Neural cell (in vitro differentiated cells): Measurements from ENCODE around the gene HYCC1. TPM values are rescaled to one million over a fixed set of nuclear protein-coding genes. Genes with fewer than 3 reads are reported as not detected.

Source experiments
- H2AFZ ChIP-seq: fragments of 200-600, 300-800 bp; sonication (generic), shearing (Covaris generic); 2 replicates; pipeline ENCODE4 v1.6.0; 2014; ENCODE audit warnings: low read depth, mild to moderate bottlenecking, antibody characterized with exemption, low read length, moderate library complexity
- H3F3A ChIP-seq: fragments of 200-600 bp; shearing (Covaris generic); 2 replicates; pipeline ENCODE4 v1.6.1; 2016; ENCODE audit warnings: mild to moderate bottlenecking, moderate library complexity, mixed read lengths, antibody characterized with exemption, low read length; ENCODE audit not compliant: insufficient read depth, poor library complexity, severe bottlenecking
- H3K27ac ChIP-seq: fragments of 200-600, 300-800 bp; sonication (generic), shearing (Covaris generic); 2 replicates; pipeline ENCODE4 v1.5.1; 2014; ENCODE audit warnings: mild to moderate bottlenecking, low read length, moderate library complexity
- H3K27me3 ChIP-seq: fragments of 300-800, 200-600 bp; sonication (generic), shearing (Covaris generic); 2 replicates; pipeline ENCODE4 v1.6.0; 2014; ENCODE audit warnings: mild to moderate bottlenecking, low read depth, low read length, moderate library complexity; ENCODE audit not compliant: insufficient read depth
- H3K36me3 ChIP-seq: fragments of 300-800, 200-600 bp; sonication (generic), shearing (Covaris generic); 2 replicates; pipeline ENCODE4 v1.5.1; 2014; ENCODE audit warnings: mild to moderate bottlenecking, antibody characterized with exemption, low read length, moderate library complexity; ENCODE audit not compliant: insufficient read depth
- H3K4me2 ChIP-seq: fragments of 300-800, 200-600 bp; sonication (generic), shearing (Covaris generic); 2 replicates; pipeline ENCODE4 v1.6.0; 2014; ENCODE audit warnings: mild to moderate bottlenecking, low read length
- H3K4me3 ChIP-seq: fragments of 300-800, 200-600 bp; sonication (generic), shearing (Covaris generic); 2 replicates; pipeline ENCODE4 v1.5.1; 2014; ENCODE audit warnings: mild to moderate bottlenecking, low read length, moderate library complexity
- H3K79me2 ChIP-seq: fragments of 200-600 bp; shearing (Covaris generic); replicated peaks from 2 replicates; pipeline ENCODE4 v1.6.0; 2014; ENCODE audit warnings: mild to moderate bottlenecking, low read length, moderate library complexity; ENCODE audit not compliant: insufficient read depth
- H3K9ac ChIP-seq: fragments of 300-800, 200-600 bp; sonication (generic), shearing (Covaris generic); 2 replicates; pipeline ENCODE4 v1.6.1; 2016; ENCODE audit warnings: mild to moderate bottlenecking, low read length, mixed read lengths
- H3K9me2 ChIP-seq: fragments of 200-600 bp; shearing (Covaris generic); 2 replicates; pipeline ENCODE4 v1.6.1; 2016; ENCODE audit warnings: mild to moderate bottlenecking, low read length, mixed read lengths; ENCODE audit not compliant: insufficient read depth
- H3K9me3 ChIP-seq: fragments of 200-600, 300-800 bp; sonication (generic), shearing (Covaris generic); 2 replicates; pipeline ENCODE4 v1.6.1; 2016; ENCODE audit warnings: mild to moderate bottlenecking, mixed run types, low read length, moderate library complexity, mixed read lengths
- H4K20me1 ChIP-seq: fragments of 200-600 bp; shearing (Covaris generic); 2 replicates; pipeline ENCODE4 v1.6.1; 2016; ENCODE audit warnings: mild to moderate bottlenecking, mixed run types; ENCODE audit not compliant: insufficient read depth
- EP300 ChIP-seq: fragments of 450-650 bp; conservative IDR thresholded peaks from 2 replicates; pipeline ENCODE4 v1.6.1; 2014; ENCODE audit warnings: antibody characterized with exemption, mild to moderate bottlenecking, moderate library complexity; ENCODE audit not compliant: poor library complexity, severe bottlenecking
- EZH2 ChIP-seq: fragments of 200-600, 300-800 bp; shearing (Covaris generic), sonication (generic); IDR thresholded peaks from 2 replicates; pipeline ENCODE4 v1.6.1; 2014; ENCODE audit warnings: antibody characterized with exemption, low read length, borderline replicate concordance, mild to moderate bottlenecking; ENCODE audit not compliant: insufficient read depth, poor library complexity, severe bottlenecking
- MXI1 ChIP-seq: fragments of 450-650 bp; conservative IDR thresholded peaks from 2 replicates; pipeline ENCODE4 v1.6.1; 2014; ENCODE audit warnings: antibody characterized with exemption, mild to moderate bottlenecking; ENCODE audit not compliant: poor library complexity, severe bottlenecking
- POLR2AphosphoS5 ChIP-seq: IDR thresholded peaks from 2 replicates; pipeline ENCODE4 v1.6.1; 2012
- RAD21 ChIP-seq: fragments of 450-650 bp; conservative IDR thresholded peaks from 2 replicates; pipeline ENCODE4 v1.6.1; 2014; ENCODE audit warnings: antibody characterized with exemption, mild to moderate bottlenecking, moderate library complexity
- SMC3 ChIP-seq: fragments of 450-650 bp; conservative IDR thresholded peaks from 2 replicates; pipeline ENCODE4 v1.6.1; 2014; ENCODE audit warnings: antibody characterized with exemption, mild to moderate bottlenecking, moderate library complexity; ENCODE audit not compliant: poor library complexity
- TAF1 ChIP-seq: IDR thresholded peaks from 2 replicates; pipeline ENCODE4 v1.6.1; 2012; ENCODE audit warnings: low read depth
- polyA plus RNA-seq: library from polyadenylated mRNA; depleted of rRNA; stranded (reverse); fragments of >200 nt; gene quantifications from 2 replicates; pipeline ENCODE4 v1.2.3, GENCODE V29; 2014
- TF ChIP-seq, protein P1 (sequence below): IDR thresholded peaks from 2 replicates; pipeline ENCODE4 v1.6.1; 2012; ENCODE audit warnings: borderline replicate concordance
- TF ChIP-seq, protein P2 (sequence below): fragments of 450-650 bp; IDR thresholded peaks from 2 replicates; pipeline ENCODE4 v1.5.1; 2014; ENCODE audit warnings: antibody characterized with exemption, mild to moderate bottlenecking, moderate library complexity; ENCODE audit not compliant: poor library complexity, severe bottlenecking

Gene HYCC1
- polyA plus RNA-seq, 1 donor from 2014 or later = 12.3 TPM

DNA sequence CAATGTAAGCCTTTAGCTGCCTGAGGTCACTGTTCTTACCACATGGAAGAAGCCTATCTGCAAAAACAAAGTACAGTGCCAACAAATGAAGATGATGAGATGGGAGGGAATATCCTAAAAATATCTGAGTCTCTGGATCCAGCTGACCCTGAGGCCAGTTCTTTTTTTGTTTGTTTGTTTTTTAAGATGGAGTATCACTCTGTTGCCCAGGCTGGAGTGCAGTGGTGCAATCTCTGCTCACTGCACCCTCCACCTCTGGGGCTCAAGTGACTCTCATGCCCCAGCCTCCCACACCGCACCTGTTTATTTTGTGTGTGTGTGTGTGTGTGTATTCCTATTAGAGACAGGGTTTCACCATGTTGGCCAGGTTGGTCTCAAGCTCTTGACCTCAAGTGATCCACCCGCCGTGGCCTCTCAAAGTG is 44.9 kb downstream of the HYCC1 start:
- H2AFZ ChIP-seq = no peak overlapping the region
- no peaks in the 10 kb centered on the region for H4K20me1 ChIP-seq
- no peaks in the 10 kb centered on the region for H3K9me3 ChIP-seq
- no peaks in the 10 kb centered on the region for H3K9me2 ChIP-seq
- no peaks in the 10 kb centered on the region for H3K36me3 ChIP-seq
- no peak overlapping the region for H3K4me3 ChIP-seq
- no peaks in the 10 kb centered on the region for H3K27me3 ChIP-seq
- H3F3A ChIP-seq = no peaks in the 10 kb centered on the region
- H3K9ac ChIP-seq = no peak overlapping the region
- H3K27ac ChIP-seq = no peak overlapping the region
- H3K79me2 ChIP-seq = no peaks in the 10 kb centered on the region
- TF ChIP-seq SMC3 (no peak), POLR2AphosphoS5 (no peak), RAD21 (no peak), TAF1 (no peak), EP300 (no peak), MXI1 (no peak), EZH2 (no peak)
- TF ChIP-seq, protein P1, sequence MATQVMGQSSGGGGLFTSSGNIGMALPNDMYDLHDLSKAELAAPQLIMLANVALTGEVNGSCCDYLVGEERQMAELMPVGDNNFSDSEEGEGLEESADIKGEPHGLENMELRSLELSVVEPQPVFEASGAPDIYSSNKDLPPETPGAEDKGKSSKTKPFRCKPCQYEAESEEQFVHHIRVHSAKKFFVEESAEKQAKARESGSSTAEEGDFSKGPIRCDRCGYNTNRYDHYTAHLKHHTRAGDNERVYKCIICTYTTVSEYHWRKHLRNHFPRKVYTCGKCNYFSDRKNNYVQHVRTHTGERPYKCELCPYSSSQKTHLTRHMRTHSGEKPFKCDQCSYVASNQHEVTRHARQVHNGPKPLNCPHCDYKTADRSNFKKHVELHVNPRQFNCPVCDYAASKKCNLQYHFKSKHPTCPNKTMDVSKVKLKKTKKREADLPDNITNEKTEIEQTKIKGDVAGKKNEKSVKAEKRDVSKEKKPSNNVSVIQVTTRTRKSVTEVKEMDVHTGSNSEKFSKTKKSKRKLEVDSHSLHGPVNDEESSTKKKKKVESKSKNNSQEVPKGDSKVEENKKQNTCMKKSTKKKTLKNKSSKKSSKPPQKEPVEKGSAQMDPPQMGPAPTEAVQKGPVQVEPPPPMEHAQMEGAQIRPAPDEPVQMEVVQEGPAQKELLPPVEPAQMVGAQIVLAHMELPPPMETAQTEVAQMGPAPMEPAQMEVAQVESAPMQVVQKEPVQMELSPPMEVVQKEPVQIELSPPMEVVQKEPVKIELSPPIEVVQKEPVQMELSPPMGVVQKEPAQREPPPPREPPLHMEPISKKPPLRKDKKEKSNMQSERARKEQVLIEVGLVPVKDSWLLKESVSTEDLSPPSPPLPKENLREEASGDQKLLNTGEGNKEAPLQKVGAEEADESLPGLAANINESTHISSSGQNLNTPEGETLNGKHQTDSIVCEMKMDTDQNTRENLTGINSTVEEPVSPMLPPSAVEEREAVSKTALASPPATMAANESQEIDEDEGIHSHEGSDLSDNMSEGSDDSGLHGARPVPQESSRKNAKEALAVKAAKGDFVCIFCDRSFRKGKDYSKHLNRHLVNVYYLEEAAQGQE = no peak
- TF ChIP-seq, protein P2, sequence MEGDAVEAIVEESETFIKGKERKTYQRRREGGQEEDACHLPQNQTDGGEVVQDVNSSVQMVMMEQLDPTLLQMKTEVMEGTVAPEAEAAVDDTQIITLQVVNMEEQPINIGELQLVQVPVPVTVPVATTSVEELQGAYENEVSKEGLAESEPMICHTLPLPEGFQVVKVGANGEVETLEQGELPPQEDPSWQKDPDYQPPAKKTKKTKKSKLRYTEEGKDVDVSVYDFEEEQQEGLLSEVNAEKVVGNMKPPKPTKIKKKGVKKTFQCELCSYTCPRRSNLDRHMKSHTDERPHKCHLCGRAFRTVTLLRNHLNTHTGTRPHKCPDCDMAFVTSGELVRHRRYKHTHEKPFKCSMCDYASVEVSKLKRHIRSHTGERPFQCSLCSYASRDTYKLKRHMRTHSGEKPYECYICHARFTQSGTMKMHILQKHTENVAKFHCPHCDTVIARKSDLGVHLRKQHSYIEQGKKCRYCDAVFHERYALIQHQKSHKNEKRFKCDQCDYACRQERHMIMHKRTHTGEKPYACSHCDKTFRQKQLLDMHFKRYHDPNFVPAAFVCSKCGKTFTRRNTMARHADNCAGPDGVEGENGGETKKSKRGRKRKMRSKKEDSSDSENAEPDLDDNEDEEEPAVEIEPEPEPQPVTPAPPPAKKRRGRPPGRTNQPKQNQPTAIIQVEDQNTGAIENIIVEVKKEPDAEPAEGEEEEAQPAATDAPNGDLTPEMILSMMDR = no peak
- H3K4me2 ChIP-seq = no peak overlapping the region

Other genes with a start within 250 kb of the HYCC1 start
- 216 and 241 TPM in 2 replicates for gene TOMM7, start 191.3 kb downstream of the HYCC1 start, polyA plus RNA-seq
- gene KLHL7, start 91.7 kb upstream of the HYCC1 start, polyA plus RNA-seq = 198 and 206 TPM in 2 replicates
- 106 and 109 TPM in 2 replicates for gene NUP42, start 167.9 kb upstream of the HYCC1 start, polyA plus RNA-seq
- not detected in 2 replicates for gene GPNMB, start 232.6 kb upstream of the HYCC1 start, polyA plus RNA-seq